HEK293 (cell line): ENCODE measurements around the gene DSCAM.

Experiments
- CTCF ChIA-PET: fragments of 350-600 bp; formaldehyde crosslinking; extraction: SDS; loops from one replicate; lab custom pipeline; 2021; ENCODE audit warnings: antibody characterized with exemption; lab: Yijun Ruan, JAX
- POLR2A ChIA-PET: fragments of 300-600 bp; formaldehyde crosslinking; extraction: SDS; loops from one replicate; lab custom pipeline; 2020; ENCODE audit warnings: antibody characterized with exemption, inconsistent platforms; lab: Yijun Ruan, JAX
- H3K27ac ChIP-seq: fragments of 200-500 bp; sonication (Bioruptor generic); 2 replicates; pipeline ENCODE4 v1.5.1; 2014; ENCODE audit warnings: low read depth, low read length, control low read depth, inconsistent platforms; ENCODE audit errors: extremely low read depth
- H3K36me3 ChIP-seq, 2 experiments: fragments of 200-500 bp in 1 of 2; sonication (Bioruptor generic) in 1 of 2; 1 replicate in 1 of 2; 2 replicates in 1 of 2; pipeline ENCODE4 v1.5.1; 2014 to 2017; ENCODE audit warnings: inconsistent platforms in 2 of 2, low read length in 2 of 2; ENCODE audit not compliant: control insufficient read depth in 2 of 2, insufficient read depth in 1 of 2
- H3K4me1 ChIP-seq: fragments of 200-500 bp; sonication (Bioruptor generic); 2 replicates; pipeline ENCODE4 v1.5.1; 2014; ENCODE audit warnings: mild to moderate bottlenecking, low read length, inconsistent platforms; ENCODE audit not compliant: control insufficient read depth, insufficient read depth
- H3K4me3 ChIP-seq: 2 replicates; pipeline ENCODE4 v1.5.1; 2011; ENCODE audit warnings: low read depth, mild to moderate bottlenecking, control low read depth, low read length, moderate library complexity
- H3K9me3 ChIP-seq: fragments of 200-500 bp; sonication (Bioruptor generic); 2 replicates; pipeline ENCODE4 v1.5.1; 2014; ENCODE audit warnings: low read depth, low read length, inconsistent platforms; ENCODE audit not compliant: control insufficient read depth, insufficient read depth
- HOXA7 ChIP-seq: sonication (generic); formaldehyde crosslinking; IDR thresholded peaks from 2 replicates; pipeline ENCODE4 v1.8.1; 2022; ENCODE audit warnings: missing genetic modification reagents, borderline replicate concordance
- KLF8 ChIP-seq: fragments of 450-650 bp; formaldehyde crosslinking; IDR thresholded peaks from 2 replicates; pipeline ENCODE4 v1.5.1; 2016; ENCODE audit warnings: missing biosample characterization, missing genetic modification characterization
- OVOL3 ChIP-seq: fragments of 450-650 bp; formaldehyde crosslinking; IDR thresholded peaks from 2 replicates; pipeline ENCODE4 v1.5.1; 2016; ENCODE audit warnings: missing biosample characterization, missing genetic modification characterization
- TCF7L2 ChIP-seq: IDR thresholded peaks from 2 replicates; pipeline ENCODE4 v1.6.1; 2011; ENCODE audit warnings: low read depth, mild to moderate bottlenecking, inconsistent platforms, low read length, moderate library complexity, borderline replicate concordance
- ZBTB11 ChIP-seq: fragments of 450-650 bp; formaldehyde crosslinking; conservative IDR thresholded peaks from 2 replicates; pipeline ENCODE4 v1.5.1; 2016; ENCODE audit warnings: low read depth, missing biosample characterization, missing genetic modification characterization
- ZFHX2 ChIP-seq: fragments of 450-650 bp; formaldehyde crosslinking; conservative IDR thresholded peaks from 2 replicates; pipeline ENCODE4 v1.5.1; 2016; ENCODE audit warnings: missing biosample characterization, missing genetic modification characterization
- ZNF132 ChIP-seq: fragments of 450-650 bp; formaldehyde crosslinking; IDR thresholded peaks from 2 replicates; pipeline ENCODE4 v1.5.1; 2017; ENCODE audit warnings: missing biosample characterization, missing genetic modification characterization, borderline replicate concordance
- ZNF174 ChIP-seq: fragments of 450-650 bp; formaldehyde crosslinking; IDR thresholded peaks from 2 replicates; pipeline ENCODE4 v1.5.0; 2017; ENCODE audit warnings: missing biosample characterization, mild to moderate bottlenecking, missing genetic modification characterization
- ZNF19 ChIP-seq: fragments of 450-650 bp; formaldehyde crosslinking; IDR thresholded peaks from 2 replicates; pipeline ENCODE4; 2016; ENCODE audit warnings: missing biosample characterization, missing genetic modification characterization, low read depth
- ZNF202 ChIP-seq: fragments of 450-650 bp; formaldehyde crosslinking; IDR thresholded peaks from 2 replicates; pipeline ENCODE4 v1.5.1; 2016; ENCODE audit warnings: missing biosample characterization, missing genetic modification characterization, borderline replicate concordance
- ZNF544 ChIP-seq: fragments of 450-650 bp; formaldehyde crosslinking; IDR thresholded peaks from 2 replicates; pipeline ENCODE4 v1.5.0; 2017; ENCODE audit warnings: missing biosample characterization, missing genetic modification characterization
- ZNF623 ChIP-seq: fragments of 450-650 bp; formaldehyde crosslinking; IDR thresholded peaks from 2 replicates; pipeline ENCODE4 v1.5.1; 2016; ENCODE audit warnings: missing biosample characterization, missing genetic modification characterization
- ZNF654 ChIP-seq: fragments of 450-650 bp; formaldehyde crosslinking; IDR thresholded peaks from 2 replicates; pipeline ENCODE4 v1.5.1; 2016; ENCODE audit warnings: low read depth, missing biosample characterization, missing genetic modification characterization
- ZNF785 ChIP-seq: fragments of 450-650 bp; formaldehyde crosslinking; IDR thresholded peaks from 2 replicates; pipeline ENCODE4 v1.5.1; 2016; ENCODE audit warnings: missing biosample characterization, missing genetic modification characterization
- TF ChIP-seq, protein P1 (sequence below): fragments of 450-650 bp; formaldehyde crosslinking; conservative IDR thresholded peaks from 2 replicates; pipeline ENCODE4 v1.5.1; 2016; ENCODE audit warnings: low read depth, missing biosample characterization, missing genetic modification characterization

DSCAM gene

DNA sequence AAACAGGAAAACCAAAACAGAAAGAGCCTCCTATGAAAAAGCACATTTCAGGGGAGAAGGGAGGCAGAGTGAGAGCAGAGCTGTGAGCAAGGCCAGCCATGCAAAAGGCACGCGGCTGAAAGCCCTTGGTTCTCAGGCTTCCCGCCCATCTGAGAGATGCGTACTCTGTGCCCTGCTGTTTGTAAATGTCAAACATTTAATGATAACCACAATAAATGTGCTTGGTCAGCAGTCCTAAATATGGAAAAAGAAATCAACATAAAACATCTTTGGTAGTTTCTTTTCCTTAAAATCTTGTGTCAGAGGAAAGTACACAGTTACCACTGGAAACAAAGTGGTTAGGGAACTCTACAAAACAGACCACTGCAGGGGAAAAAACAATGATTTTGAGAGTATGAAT, 283.1 kb downstream of the DSCAM start (continued):
- TF ChIP-seq, protein P1, sequence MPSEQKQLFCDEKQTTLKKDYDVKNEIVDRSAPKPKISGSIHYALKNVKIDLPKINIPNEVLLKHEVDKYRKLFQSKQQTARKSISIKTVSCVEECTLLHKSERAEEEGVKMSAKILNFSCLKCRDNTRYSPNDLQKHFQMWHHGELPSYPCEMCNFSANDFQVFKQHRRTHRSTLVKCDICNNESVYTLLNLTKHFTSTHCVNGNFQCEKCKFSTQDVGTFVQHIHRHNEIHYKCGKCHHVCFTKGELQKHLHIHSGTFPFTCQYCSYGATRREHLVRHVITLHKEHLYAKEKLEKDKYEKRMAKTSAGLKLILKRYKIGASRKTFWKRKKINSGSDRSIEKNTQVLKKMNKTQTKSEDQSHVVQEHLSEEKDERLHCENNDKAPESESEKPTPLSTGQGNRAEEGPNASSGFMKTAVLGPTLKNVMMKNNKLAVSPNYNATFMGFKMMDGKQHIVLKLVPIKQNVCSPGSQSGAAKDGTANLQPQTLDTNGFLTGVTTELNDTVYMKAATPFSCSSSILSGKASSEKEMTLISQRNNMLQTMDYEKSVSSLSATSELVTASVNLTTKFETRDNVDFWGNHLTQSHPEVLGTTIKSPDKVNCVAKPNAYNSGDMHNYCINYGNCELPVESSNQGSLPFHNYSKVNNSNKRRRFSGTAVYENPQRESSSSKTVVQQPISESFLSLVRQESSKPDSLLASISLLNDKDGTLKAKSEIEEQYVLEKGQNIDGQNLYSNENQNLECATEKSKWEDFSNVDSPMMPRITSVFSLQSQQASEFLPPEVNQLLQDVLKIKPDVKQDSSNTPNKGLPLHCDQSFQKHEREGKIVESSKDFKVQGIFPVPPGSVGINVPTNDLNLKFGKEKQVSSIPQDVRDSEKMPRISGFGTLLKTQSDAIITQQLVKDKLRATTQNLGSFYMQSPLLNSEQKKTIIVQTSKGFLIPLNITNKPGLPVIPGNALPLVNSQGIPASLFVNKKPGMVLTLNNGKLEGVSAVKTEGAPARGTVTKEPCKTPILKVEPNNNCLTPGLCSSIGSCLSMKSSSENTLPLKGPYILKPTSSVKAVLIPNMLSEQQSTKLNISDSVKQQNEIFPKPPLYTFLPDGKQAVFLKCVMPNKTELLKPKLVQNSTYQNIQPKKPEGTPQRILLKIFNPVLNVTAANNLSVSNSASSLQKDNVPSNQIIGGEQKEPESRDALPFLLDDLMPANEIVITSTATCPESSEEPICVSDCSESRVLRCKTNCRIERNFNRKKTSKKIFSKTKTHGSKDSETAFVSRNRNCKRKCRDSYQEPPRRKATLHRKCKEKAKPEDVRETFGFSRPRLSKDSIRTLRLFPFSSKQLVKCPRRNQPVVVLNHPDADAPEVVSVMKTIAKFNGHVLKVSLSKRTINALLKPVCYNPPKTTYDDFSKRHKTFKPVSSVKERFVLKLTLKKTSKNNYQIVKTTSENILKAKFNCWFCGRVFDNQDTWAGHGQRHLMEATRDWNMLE (tag by site-specific recombination), result no peak
- TF ChIP-seq ZNF623 (tag by site-specific recombination) (no peak), ZNF174 (tag by site-specific recombination) (no peak), ZNF654 (no peak), HOXA7 (CRISPR knock-in tag) (no peak)
- TF ChIP-seq, all 188 proteins: peak for 0

GRCh38 chr21:40562242-40563002, 284.5 kb downstream of the DSCAM start:
- no peaks in the 10 kb centered on the region for H3K36me3 ChIP-seq
- POLR2A ChIA-PET, result no interaction called here
- TF ChIP-seq, protein P1 (tag by site-specific recombination), result no peak
- TF ChIP-seq ZNF785 (no peak), ZFHX2 (tag by site-specific recombination) (no peak)
- H3K4me1 ChIP-seq, result no peaks in the 10 kb centered on the region
- H3K9me3 ChIP-seq, result no peaks in the 10 kb centered on the region
- no peak overlapping the region for H3K27ac ChIP-seq
- H3K4me3 ChIP-seq, result no peak overlapping the region
- CTCF ChIA-PET, result no interaction called here

DNA sequence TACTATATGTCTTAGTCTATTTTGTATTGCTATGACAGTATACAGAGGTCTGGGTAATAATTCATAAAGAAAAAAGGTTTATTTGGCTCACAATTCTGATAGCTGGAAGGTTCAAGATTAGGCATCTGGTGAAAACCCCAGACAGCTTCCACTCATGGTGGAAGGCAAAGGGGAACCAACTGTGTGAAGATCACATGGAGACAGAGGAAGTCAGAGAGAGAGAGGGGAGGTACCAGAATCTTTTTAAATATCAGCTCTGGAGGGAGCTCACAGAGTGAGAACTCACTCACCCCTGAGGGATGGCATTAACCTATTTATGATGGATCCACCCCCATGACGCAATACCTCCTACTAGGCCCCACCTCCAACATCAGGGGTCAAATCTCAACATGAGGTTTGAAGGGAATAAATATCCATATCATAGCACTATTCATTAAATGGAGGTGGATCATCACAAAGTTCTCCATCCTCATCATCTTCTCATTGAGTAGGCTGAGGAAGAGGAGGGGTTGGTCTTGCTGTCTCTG, 290.5 kb downstream of the DSCAM start:
- Histone ChIP-seq H3K9me3 (no peaks in the 10 kb centered on the region), H3K36me3 (no peaks in the 10 kb centered on the region), H3K4me1 (no peaks in the 10 kb centered on the region), H3K27ac (no peak overlapping the region), H3K4me3 (no peak overlapping the region)
- CTCF ChIA-PET, result no interaction called here
- POLR2A ChIA-PET, result no interaction called here
- TF ChIP-seq ZNF202 (no peak), ZNF132 (tag by site-specific recombination) (no peak), ZNF544 (tag by site-specific recombination) (no peak), OVOL3 (tag by site-specific recombination) (no peak), TCF7L2 (no peak), KLF8 (no peak), ZBTB11 (tag by site-specific recombination) (no peak), ZNF19 (tag by site-specific recombination) (no peak)
